ENCODE results near the gene COX4I1.
A peak's percentile ranks its signal among the peaks of the same experiment; 100 is the strongest.
"Not testable (repeated sequence)": the region's sequence is repeated elsewhere in the genome, so short reads cannot be mapped to it uniquely, and the experiment has no call there.

Gene COX4I1

DNA sequence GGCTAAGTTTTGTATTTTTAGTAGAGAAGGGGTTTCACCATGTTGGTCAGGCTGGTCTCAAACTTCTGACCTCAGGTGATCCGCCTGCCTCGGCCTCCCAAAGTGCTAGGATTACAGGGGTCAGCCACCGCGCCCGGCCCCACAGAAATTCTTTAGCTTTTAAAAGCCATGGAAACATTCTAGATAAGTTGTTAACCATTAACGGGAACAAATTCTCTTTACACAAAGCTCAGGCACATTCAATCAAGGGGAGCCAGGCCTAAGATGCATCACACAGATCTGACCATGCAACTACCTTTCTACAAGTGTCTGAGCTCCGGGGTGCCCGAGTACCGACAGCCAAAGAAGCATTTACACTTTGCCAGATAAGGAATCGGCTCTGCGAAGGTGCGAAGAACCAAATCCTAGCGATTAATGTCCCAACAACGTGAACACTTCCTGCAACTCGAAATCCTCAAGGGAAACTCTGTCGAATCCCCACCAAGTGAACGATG, 1.2 kb upstream of the COX4I1 start:
- ChIA-PET CTCF (interaction anchor here (0.6 to 1.2 kb wide), 2 partner anchors 21 to 451 kb away, joined by 3 read pairs; no protein-coding TSS in a partner anchor), POLR2A (no interaction called here)
- DNase-seq (ENCODE audit: extremely low spot score) = no peak
- TF ChIP-seq FOXK2 (IDR thresholded peaks at IDR 0.05) (no peak), HDGF (IDR thresholded peaks at IDR 0.05; ENCODE audit: borderline replicate concordance) (no peak), TARDBP (IDR thresholded peaks at IDR 0.05) (no peak), FOXA1 (IDR thresholded peaks at IDR 0.05) (no peak)

GRCh38 chr16:85798901-85799496, 496 bp upstream of the COX4I1 start:
- DNase-seq (ENCODE audit: extremely low spot score) = peak; percentile 55
- CTCF ChIA-PET = interaction anchor here (1.2 kb wide), 1 partner anchor 21 kb away, joined by 3 read pairs; no protein-coding TSS in a partner anchor
- TF ChIP-seq PKNOX1 (IDR thresholded peaks at IDR 0.05) (no peak), TARDBP (IDR thresholded peaks at IDR 0.05) (no peak), NFRKB (IDR thresholded peaks at IDR 0.05) (no peak), L3MBTL2 (conservative IDR thresholded peaks at IDR 0.05) (no peak), HDGF (IDR thresholded peaks at IDR 0.05; ENCODE audit: borderline replicate concordance) (no peak), ZNF384 (IDR thresholded peaks at IDR 0.05) (no peak), BHLHE40 (IDR thresholded peaks at IDR 0.05; ENCODE audit: borderline replicate concordance) (no peak), FOXM1 (IDR thresholded peaks at IDR 0.05; ENCODE audit: borderline replicate concordance) (no peak)
- POLR2A ChIA-PET = no interaction called here

DNA sequence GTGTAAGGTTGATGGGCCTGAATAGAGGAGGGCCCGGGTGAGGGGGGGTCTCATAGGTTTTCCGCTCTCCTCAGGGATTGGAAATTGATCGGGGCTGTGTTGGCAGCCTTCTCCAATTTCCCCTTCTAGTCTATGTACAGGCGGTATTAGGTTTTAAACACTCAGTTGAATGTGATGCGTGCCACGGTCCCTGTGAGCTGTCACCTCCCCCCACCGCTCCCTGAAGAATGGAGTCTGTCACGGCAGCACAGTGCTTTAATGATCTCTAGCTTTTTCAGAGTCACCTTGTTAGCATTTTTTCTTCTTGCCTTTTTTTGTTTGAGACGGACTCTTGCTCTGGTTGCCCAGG, 800 bp downstream of the COX4I1 start:
- ChIA-PET CTCF (interaction anchor here (0.6 to 1.3 kb wide), 2 partner anchors 19 to 47 kb away, joined by 3 to 4 read pairs; no protein-coding TSS in a partner anchor), POLR2A (interaction anchor here (0.6 to 1.1 kb wide), 4 partner anchors 9 to 19 kb away, joined by 3 to 4 read pairs (median 3); no protein-coding TSS in a partner anchor)
- peak; percentile 27 for DNase-seq (ENCODE audit: extremely low spot score)

DNA sequence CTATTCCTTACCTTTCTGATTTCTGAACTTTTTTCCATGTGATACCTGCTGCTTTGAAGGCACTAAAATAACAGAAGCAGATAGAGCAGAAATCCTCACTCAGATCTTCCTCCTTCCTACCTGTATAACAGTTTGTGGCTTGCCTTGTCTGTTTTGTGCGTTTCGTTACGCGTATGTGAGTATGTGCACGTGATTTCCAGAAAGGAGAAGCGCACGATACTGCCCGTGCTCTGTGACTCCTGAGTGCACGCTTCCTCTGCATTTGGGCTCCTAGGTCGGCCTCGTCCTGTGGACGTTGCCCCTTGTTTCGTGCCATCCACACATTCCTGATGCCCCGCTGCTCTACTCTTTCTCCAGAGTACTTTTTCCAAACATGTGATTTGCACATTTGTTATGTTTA, 4.1 kb downstream of the COX4I1 start:
- CTCF ChIA-PET = no interaction called here
- TF ChIP-seq BHLHE40 (IDR thresholded peaks at IDR 0.05; ENCODE audit: borderline replicate concordance) (no peak), ARNT (IDR thresholded peaks at IDR 0.05) (no peak), SP1 (IDR thresholded peaks at IDR 0.05) (no peak), HDGF (IDR thresholded peaks at IDR 0.05; ENCODE audit: borderline replicate concordance) (no peak), SUZ12 (IDR thresholded peaks at IDR 0.05) (no peak), LEF1 (IDR thresholded peaks at IDR 0.05; ENCODE audit: borderline replicate concordance) (no peak), FOXK2 (IDR thresholded peaks at IDR 0.05) (no peak), NFRKB (IDR thresholded peaks at IDR 0.05) (no peak), TARDBP (IDR thresholded peaks at IDR 0.05) (no peak), PKNOX1 (IDR thresholded peaks at IDR 0.05) (no peak), CTBP1 (IDR thresholded peaks at IDR 0.05; ENCODE audit: borderline replicate concordance) (no peak), FOXA1 (IDR thresholded peaks at IDR 0.05) (no peak), ELF4 (IDR thresholded peaks at IDR 0.05) (no peak), L3MBTL2 (conservative IDR thresholded peaks at IDR 0.05) (no peak), ZNF384 (IDR thresholded peaks at IDR 0.05) (no peak), FOXM1 (IDR thresholded peaks at IDR 0.05; ENCODE audit: borderline replicate concordance) (no peak)
- POLR2A ChIA-PET = no interaction called here
- DNase-seq (ENCODE audit: extremely low spot score) = no peak

More for the DNA sequence above, 800 bp downstream of the COX4I1 start:
- TF ChIP-seq FOXK2 (IDR thresholded peaks at IDR 0.05) (no peak), FOXM1 (IDR thresholded peaks at IDR 0.05; ENCODE audit: borderline replicate concordance) (no peak), CTBP1 (IDR thresholded peaks at IDR 0.05; ENCODE audit: borderline replicate concordance) (no peak), NFRKB (IDR thresholded peaks at IDR 0.05) (no peak), PKNOX1 (IDR thresholded peaks at IDR 0.05) (no peak; the same call in 1 of the 2 replicates), TARDBP (IDR thresholded peaks at IDR 0.05) (no peak)

- POLR2A ChIA-PET = no interaction called here
- TF ChIP-seq ELF4 (IDR thresholded peaks at IDR 0.05) = no peak
- no peak for TF ChIP-seq FOXM1 (IDR thresholded peaks at IDR 0.05; ENCODE audit: borderline replicate concordance)
- DNase-seq (ENCODE audit: extremely low spot score) = no peak
- CTCF ChIA-PET = no interaction called here
Observed at GRCh38 chr16:85805442-85806045, 6.0 kb downstream of the COX4I1 start.

DNA sequence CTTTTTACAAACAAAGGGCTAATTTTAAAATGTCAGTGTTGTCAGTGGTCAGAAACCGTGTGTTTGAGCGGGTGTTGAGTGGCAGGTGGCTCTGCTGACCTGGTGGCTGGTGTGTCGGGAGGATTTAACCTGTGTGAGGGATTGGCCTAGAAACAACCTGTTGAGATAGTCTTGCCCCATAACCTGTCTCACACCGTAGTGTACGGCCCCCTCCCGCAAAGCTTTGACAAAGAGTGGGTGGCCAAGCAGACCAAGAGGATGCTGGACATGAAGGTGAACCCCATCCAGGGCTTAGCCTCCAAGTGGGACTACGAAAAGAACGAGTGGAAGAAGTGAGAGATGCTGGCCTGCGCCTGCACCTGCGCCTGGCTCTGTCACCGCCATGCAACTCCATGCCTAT, 7.0 kb downstream of the COX4I1 start:
- POLR2A ChIA-PET = no interaction called here

DNA sequence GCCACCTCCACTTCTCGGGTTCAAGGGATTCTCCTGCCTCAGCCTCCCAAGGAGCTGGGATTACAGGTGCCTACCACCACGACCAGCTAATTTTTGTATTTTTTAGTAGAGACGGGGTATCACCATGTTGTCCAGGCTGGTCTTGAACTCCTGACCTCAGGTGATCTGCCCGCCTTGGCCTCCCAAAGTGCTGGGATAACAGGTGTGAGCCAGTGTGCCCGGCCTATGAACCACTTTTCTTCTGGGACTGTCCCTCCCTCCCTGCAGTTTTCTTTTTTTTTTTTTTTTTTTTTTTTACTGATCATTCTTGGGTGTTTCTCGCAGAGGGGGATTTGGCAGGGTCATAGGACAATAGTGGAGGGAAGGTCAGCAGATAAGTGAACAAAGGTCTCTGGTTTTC, 7.8 kb downstream of the COX4I1 start:
- CTCF ChIA-PET; POLR2A ChIA-PET; DNase-seq (ENCODE audit: extremely low spot score): not testable (repeated sequence)

More for the DNA sequence above, 7.0 kb downstream of the COX4I1 start:
- TF ChIP-seq FOXK2 (IDR thresholded peaks at IDR 0.05) (no peak), ARNT (IDR thresholded peaks at IDR 0.05) (no peak), BHLHE40 (IDR thresholded peaks at IDR 0.05; ENCODE audit: borderline replicate concordance) (no peak), ZNF384 (IDR thresholded peaks at IDR 0.05) (no peak), TARDBP (IDR thresholded peaks at IDR 0.05) (no peak), PKNOX1 (IDR thresholded peaks at IDR 0.05) (no peak), SUZ12 (IDR thresholded peaks at IDR 0.05) (no peak)
- CTCF ChIA-PET = no interaction called here
- DNase-seq (ENCODE audit: extremely low spot score) = no peak

- POLR2A ChIA-PET = interaction anchor here (1.3 kb wide), 1 partner anchor 8 kb away, joined by 3 read pairs; no protein-coding TSS in a partner anchor
- CTCF ChIA-PET; DNase-seq (ENCODE audit: extremely low spot score): not testable (repeated sequence)
Observed at GRCh38 chr16:85808104-85808503, 8.6 kb downstream of the COX4I1 start.

Measured in HEK293T (cell line).